SH-SY5Y (cell line): ENCODE data around the gene RIC8B.

Experiments
- GATA2 ChIP-seq: IDR thresholded peaks from 2 replicates; pipeline ENCODE4 v1.6.1; 2011; ENCODE audit warnings: mild to moderate bottlenecking, low read depth, low read length
- GATA3 ChIP-seq: IDR thresholded peaks from 2 replicates; pipeline ENCODE4 v1.6.1; 2011; ENCODE audit warnings: low read depth, mild to moderate bottlenecking, low read length, moderate library complexity

- TF ChIP-seq GATA3 (no peak), GATA2 (no peak)
These were observed 133.4 kb downstream of the RIC8B start for GRCh38 chr12:106907846-106908245.
